Measurements from ENCODE around the gene SPACA9. TPM values are rescaled to one million over a fixed set of nuclear protein-coding genes. Genes with fewer than 3 reads are reported as not detected.

SPACA9 gene
- total and polyA plus RNA-seq, 2 of the 4 experiments (the other 2 are of a cell fraction) = 0.90 to 4.9 TPM

DNA sequence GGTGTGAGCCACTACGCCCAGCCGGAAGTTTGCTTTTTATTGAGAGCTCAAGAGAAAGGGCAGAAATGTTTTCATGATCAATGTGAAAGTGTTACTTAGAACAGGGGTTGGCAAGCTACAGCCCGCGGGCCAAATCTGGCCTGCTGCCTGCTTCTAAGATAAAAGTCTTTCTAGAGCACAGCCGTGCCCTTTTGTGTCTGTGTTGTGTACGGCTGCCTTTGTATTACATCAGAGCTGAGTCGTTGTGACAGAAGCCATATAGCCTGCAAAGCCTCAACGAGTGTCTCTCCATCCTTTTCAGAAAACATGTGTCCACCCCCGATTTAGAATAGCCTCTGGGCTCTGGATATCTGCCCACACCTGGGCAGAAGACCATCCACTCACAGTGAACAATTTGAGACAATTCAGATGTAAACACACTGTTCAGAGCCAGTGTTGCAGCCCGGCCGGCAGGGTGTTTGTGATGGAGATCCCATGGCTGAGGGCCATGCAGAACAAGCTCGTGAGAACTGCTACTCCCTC is 29.5 kb upstream of the SPACA9 start:
- no peak overlapping the region for H2BK15ac ChIP-seq (ENCODE audit: low read depth, low read length)
- CTCF ChIA-PET = no interaction called here

More for the DNA sequence above, 29.5 kb upstream of the SPACA9 start:
- H2BK20ac ChIP-seq (ENCODE audit: low read depth, low read length) = no peak overlapping the region
- TF ChIP-seq FOS (IDR thresholded peaks at IDR 0.05; ENCODE audit: low read depth, low read length) = no peak
- TF ChIP-seq, protein P1, sequence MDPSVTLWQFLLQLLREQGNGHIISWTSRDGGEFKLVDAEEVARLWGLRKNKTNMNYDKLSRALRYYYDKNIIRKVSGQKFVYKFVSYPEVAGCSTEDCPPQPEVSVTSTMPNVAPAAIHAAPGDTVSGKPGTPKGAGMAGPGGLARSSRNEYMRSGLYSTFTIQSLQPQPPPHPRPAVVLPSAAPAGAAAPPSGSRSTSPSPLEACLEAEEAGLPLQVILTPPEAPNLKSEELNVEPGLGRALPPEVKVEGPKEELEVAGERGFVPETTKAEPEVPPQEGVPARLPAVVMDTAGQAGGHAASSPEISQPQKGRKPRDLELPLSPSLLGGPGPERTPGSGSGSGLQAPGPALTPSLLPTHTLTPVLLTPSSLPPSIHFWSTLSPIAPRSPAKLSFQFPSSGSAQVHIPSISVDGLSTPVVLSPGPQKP (IDR thresholded peaks at IDR 0.05; ENCODE audit: borderline replicate concordance, low read depth, low read length) = no peak
- no peak for TF ChIP-seq NFE2L2 (IDR thresholded peaks at IDR 0.05; ENCODE audit: low read depth, low read length)
- TF ChIP-seq RAD21 (IDR thresholded peaks at IDR 0.05; ENCODE audit: low read length) = no peak
- TF ChIP-seq BHLHE40 (IDR thresholded peaks at IDR 0.05; ENCODE audit: low read depth, low read length) = no peak
- TF ChIP-seq, protein P2, sequence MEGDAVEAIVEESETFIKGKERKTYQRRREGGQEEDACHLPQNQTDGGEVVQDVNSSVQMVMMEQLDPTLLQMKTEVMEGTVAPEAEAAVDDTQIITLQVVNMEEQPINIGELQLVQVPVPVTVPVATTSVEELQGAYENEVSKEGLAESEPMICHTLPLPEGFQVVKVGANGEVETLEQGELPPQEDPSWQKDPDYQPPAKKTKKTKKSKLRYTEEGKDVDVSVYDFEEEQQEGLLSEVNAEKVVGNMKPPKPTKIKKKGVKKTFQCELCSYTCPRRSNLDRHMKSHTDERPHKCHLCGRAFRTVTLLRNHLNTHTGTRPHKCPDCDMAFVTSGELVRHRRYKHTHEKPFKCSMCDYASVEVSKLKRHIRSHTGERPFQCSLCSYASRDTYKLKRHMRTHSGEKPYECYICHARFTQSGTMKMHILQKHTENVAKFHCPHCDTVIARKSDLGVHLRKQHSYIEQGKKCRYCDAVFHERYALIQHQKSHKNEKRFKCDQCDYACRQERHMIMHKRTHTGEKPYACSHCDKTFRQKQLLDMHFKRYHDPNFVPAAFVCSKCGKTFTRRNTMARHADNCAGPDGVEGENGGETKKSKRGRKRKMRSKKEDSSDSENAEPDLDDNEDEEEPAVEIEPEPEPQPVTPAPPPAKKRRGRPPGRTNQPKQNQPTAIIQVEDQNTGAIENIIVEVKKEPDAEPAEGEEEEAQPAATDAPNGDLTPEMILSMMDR (conservative IDR thresholded peaks at IDR 0.05; ENCODE audit: low read depth, low read length) = no peak
- TF ChIP-seq MAFK (IDR thresholded peaks at IDR 0.05; ENCODE audit: low read depth, low read length) = no peak
- no peak for TF ChIP-seq CEBPB (IDR thresholded peaks at IDR 0.05; ENCODE audit: low read depth, low read length)
- TF ChIP-seq, protein P3, sequence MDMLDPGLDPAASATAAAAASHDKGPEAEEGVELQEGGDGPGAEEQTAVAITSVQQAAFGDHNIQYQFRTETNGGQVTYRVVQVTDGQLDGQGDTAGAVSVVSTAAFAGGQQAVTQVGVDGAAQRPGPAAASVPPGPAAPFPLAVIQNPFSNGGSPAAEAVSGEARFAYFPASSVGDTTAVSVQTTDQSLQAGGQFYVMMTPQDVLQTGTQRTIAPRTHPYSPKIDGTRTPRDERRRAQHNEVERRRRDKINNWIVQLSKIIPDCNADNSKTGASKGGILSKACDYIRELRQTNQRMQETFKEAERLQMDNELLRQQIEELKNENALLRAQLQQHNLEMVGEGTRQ (IDR thresholded peaks at IDR 0.05; ENCODE audit: low read depth, low read length) = no peak
- TF ChIP-seq RFX5 (IDR thresholded peaks at IDR 0.05; ENCODE audit: low read depth, low read length) = no peak
- H3K9ac ChIP-seq (ENCODE audit: low read depth, low read length) = no peak overlapping the region
- no peak overlapping the region for H2AFZ ChIP-seq (replicated peaks; ENCODE audit: low read length, poor library complexity)
- H3K4me3 ChIP-seq (ENCODE audit: insufficient read depth, low read depth, low read length) = no peak overlapping the region
- intact Hi-C loops (cut with micrococcal nuclease) = no loop called here
- ATAC-seq (ENCODE audit: low read depth) = no peak
- no peak overlapping the region for H4K8ac ChIP-seq (ENCODE audit: low read depth in 2 of 2, low read length in 2 of 2)
- POLR2A ChIA-PET (ENCODE audit: unreplicated experiment) = no interaction called here
- no TSS peak for BruUV-seq (replicated peaks)
- H3K9me3 ChIP-seq (ENCODE audit: control insufficient read depth, insufficient read depth, low read length) = no peaks in the 10 kb centered on the region
- H3K18ac ChIP-seq (ENCODE audit: low read depth, low read length) = no peak overlapping the region
- no peak overlapping the region for H2AK9ac ChIP-seq (replicated peaks; ENCODE audit: low read depth, low read length, poor library complexity)
- dilution Hi-C loops (cut with HindIII; ENCODE audit: low sequenced_read_pairs, unreplicated experiment) = no loop called here
- no peak overlapping the region for H2BK5ac ChIP-seq (ENCODE audit: low read depth, low read length, poor library complexity, severe bottlenecking)
- peaks cover 11% of the 10 kb centered on the region for H3K27me3 ChIP-seq (ENCODE audit: control insufficient read depth, insufficient read depth, low read length)
- in situ Hi-C loops (cut with MboI; ENCODE audit: low sequenced_read_pairs) = no loop called here
- H4K20me1 ChIP-seq (ENCODE audit: insufficient read depth, low read length) = no peaks in the 10 kb centered on the region
- no peak overlapping the region for H3K4me2 ChIP-seq (ENCODE audit: low read depth, low read length)
- no peak overlapping the region for H3K23ac ChIP-seq (ENCODE audit: low read depth, low read length)
- 10% methylated on average over 4 of the region's 12 CpGs; no CpG with 5 or more reads in 1 of the 2 experiments for WGBS, 2 experiments (ENCODE audit: extremely low coverage in 2 of 2, insufficient read length in 1 of 2)
- H3K14ac ChIP-seq (replicated peaks; ENCODE audit: low read depth, low read length) = no peak overlapping the region
- no peak overlapping the region for H2AK5ac ChIP-seq (ENCODE audit: low read depth, low read length)
- H2BK120ac ChIP-seq (ENCODE audit: low read depth, low read length) = no peak overlapping the region
- H3K79me1 ChIP-seq (ENCODE audit: low read depth in 1 of 2, low read length in 2 of 2) = no peaks in the 10 kb centered on the region
- H3K4me1 ChIP-seq (ENCODE audit: control insufficient read depth, insufficient read depth, low read length) = no peaks in the 10 kb centered on the region
- H3K27ac ChIP-seq (ENCODE audit: insufficient read depth, low read length) = no peak overlapping the region
- H3K56ac ChIP-seq (ENCODE audit: extremely low read depth, insufficient read depth, low read length) = no peak overlapping the region
- no peak for DNase-seq
- H4K5ac ChIP-seq (ENCODE audit: low read depth, low read length) = no peak overlapping the region
- no peaks in the 10 kb centered on the region for H3K36me3 ChIP-seq (ENCODE audit: control insufficient read depth, insufficient read depth, low read length)
- H3K4ac ChIP-seq (ENCODE audit: low read depth, low read length) = no peak overlapping the region
- H4K91ac ChIP-seq (ENCODE audit: insufficient read depth, low read depth, low read length) = no peak overlapping the region
- H3K9me1 ChIP-seq (ENCODE audit: insufficient read depth, low read length) = no peaks in the 10 kb centered on the region
